Prostate gland (tissue), 2 donors: ENCODE results near the gene ANKRD9. TPM values are rescaled to one million over a fixed set of nuclear protein-coding genes. Genes with fewer than 3 reads are reported as not detected.

Source experiments
- DNase-seq: peaks from one replicate; pipeline ENCODE4 v3.0.0-alpha.2; 2019; ENCODE audit warnings: low spot score
- H3K27ac ChIP-seq, 2 donors: fragments of 200-600 bp; sonication (generic); 2 replicates each; pipeline ENCODE4 v1.5.1; 2017 to 2019
- H3K27me3 ChIP-seq: fragments of 200-600 bp; sonication (generic); replicated peaks from 2 replicates; pipeline ENCODE4 v1.5.1; 2019; ENCODE audit not compliant: insufficient read depth
- H3K36me3 ChIP-seq, 2 donors: fragments of 200-600 bp; sonication (generic); 1 replicate in 1 of 2; 2 replicates in 1 of 2; pipeline versions ENCODE4 v1.5.1 to v1.8.1; 2017 to 2019
- H3K4me1 ChIP-seq: fragments of 200-600 bp; sonication (generic); replicated peaks from 2 replicates; pipeline ENCODE4 v1.5.1; 2019
- H3K4me3 ChIP-seq, 2 donors: fragments of 200-600 bp; sonication (generic); 2 replicates each; pipeline ENCODE4 v1.5.1; 2017 to 2019
- H3K9me3 ChIP-seq: fragments of 200-600 bp; sonication (generic); 2 replicates; pipeline ENCODE4 v1.5.1; 2017
- CTCF ChIP-seq, 4 experiments: fragments of 200-600 bp in 2 of 4; fragments of 450-650 bp in 2 of 4; sonication (generic) in 2 of 4; IDR thresholded peaks; 1 replicate in 3 of 4; 2 replicates in 1 of 4; pipeline ENCODE4 v1.5.1; 2016 to 2019; ENCODE audit warnings: antibody characterized with exemption in 4 of 4, mild to moderate bottlenecking in 2 of 4, moderate library complexity in 2 of 4
- POLR2A ChIP-seq: fragments of 450-650 bp; IDR thresholded peaks from one replicate; pipeline ENCODE4 v1.6.1; 2016; ENCODE audit warnings: antibody characterized with exemption, mild to moderate bottlenecking
- POLR2AphosphoS5 ChIP-seq: sonication (generic); formaldehyde crosslinking; IDR thresholded peaks from one replicate; pipeline ENCODE4 v1.6.1; 2017; ENCODE audit warnings: antibody characterized with exemption
- WGBS: methylation state at CpG from one replicate; pipeline ENCODE4 v1.1.5; 2018; 5-methylcytosine and 5-hydroxymethylcytosine counted together
- intact Hi-C: fragments of 100-400 bp; cut with DNase I; formaldehyde crosslinking; loops from one replicate; pipeline ENCODE4 v1.14.2; 2022
- total RNA-seq, 2 donors: library from RNA; depleted of rRNA; stranded (reverse); fragments of >200 nt; gene quantifications; one replicate each; pipeline ENCODE4 v1.1.0, GENCODE V29; 2016

The ANKRD9 gene
- total RNA-seq, 2 donors from 2014 or later, result 81.1 to 81.5 TPM

- Histone ChIP-seq H3K9me3 (no peaks in the 10 kb centered on the region), H3K27me3 (no peaks in the 10 kb centered on the region), H3K36me3 (no peaks in the 10 kb centered on the region), H3K4me1 (no peaks in the 10 kb centered on the region), H3K27ac (no peak overlapping the region), H3K4me3 (no peak overlapping the region)
- TF ChIP-seq CTCF (IDR thresholded peaks at IDR 0.05) (no peak), POLR2AphosphoS5 (no peak), POLR2A (no peak)
- intact Hi-C loops, result no loop called here
- no peak for DNase-seq
- 63% methylated on average over 6 of the region's 6 CpGs for WGBS
Measured at GRCh38 chr14:102464846-102465341, 44.7 kb downstream of the ANKRD9 start.

GRCh38 chr14:102464006-102464405 is 45.6 kb downstream of the ANKRD9 start:
- no peak overlapping the region for H3K4me3 ChIP-seq
- H3K36me3 ChIP-seq, result no peaks in the 10 kb centered on the region
- no peaks in the 10 kb centered on the region for H3K9me3 ChIP-seq
- no peak overlapping the region for H3K27ac ChIP-seq
- no peaks in the 10 kb centered on the region for H3K4me1 ChIP-seq
- H3K27me3 ChIP-seq, result no peaks in the 10 kb centered on the region
- intact Hi-C loops, result no loop called here
- 96% methylated on average over 4 of the region's 4 CpGs for WGBS
- no peak for DNase-seq
- TF ChIP-seq CTCF (IDR thresholded peaks at IDR 0.05) (no peak), POLR2AphosphoS5 (no peak), POLR2A (no peak)

- no peak overlapping the region for H3K27ac ChIP-seq
- H3K36me3 ChIP-seq, result no peaks in the 10 kb centered on the region
- intact Hi-C loops, result no loop called here
- DNase-seq, result no peak
- H3K4me3 ChIP-seq, result no peak overlapping the region
- H3K4me1 ChIP-seq, result no peaks in the 10 kb centered on the region
- no peaks in the 10 kb centered on the region for H3K9me3 ChIP-seq
- TF ChIP-seq POLR2AphosphoS5 (no peak), POLR2A (no peak), CTCF (IDR thresholded peaks at IDR 0.05) (no peak)
- no peaks in the 10 kb centered on the region for H3K27me3 ChIP-seq
- WGBS, result 76% methylated on average over 4 of the region's 4 CpGs
Measured at GRCh38 chr14:102462391-102462790, 47.2 kb downstream of the ANKRD9 start.

- H3K9me3 ChIP-seq, result no peaks in the 10 kb centered on the region
- TF ChIP-seq POLR2AphosphoS5 (peak; percentile 86), POLR2A (no peak)
- no peaks in the 10 kb centered on the region for H3K4me1 ChIP-seq
- H3K27ac ChIP-seq, result peak overlapping the region in 1 of 2 donors; percentile 35
- H3K36me3 ChIP-seq, result no peaks in the 10 kb centered on the region
- peak; percentile 28 for DNase-seq
- H3K4me3 ChIP-seq, result no peak overlapping the region
- no peaks in the 10 kb centered on the region for H3K27me3 ChIP-seq
- intact Hi-C loops, result no loop called here
- WGBS, result 62% methylated on average over 14 of the region's 14 CpGs
Measured at GRCh38 chr14:102461490-102462338, 47.9 kb downstream of the ANKRD9 start.

- Histone ChIP-seq H3K9me3 (no peaks in the 10 kb centered on the region), H3K27ac (no peak overlapping the region), H3K4me1 (no peaks in the 10 kb centered on the region), H3K27me3 (no peaks in the 10 kb centered on the region), H3K4me3 (no peak overlapping the region), H3K36me3 (peaks cover 0 to 4% of the 10 kb centered on the region in 2 donors)
- WGBS, result 50% methylated on average over 2 of the region's 2 CpGs
- DNase-seq, result no peak
- intact Hi-C loops, result no loop called here
- TF ChIP-seq POLR2AphosphoS5 (no peak), CTCF (IDR thresholded peaks at IDR 0.05) (no peak), POLR2A (no peak)
Measured at GRCh38 chr14:102457509-102457908, 52.1 kb downstream of the ANKRD9 start.
